GM19452 (cell line): ENCODE results near the gene CMTM4.
"Not testable (repeated sequence)": the region's sequence is repeated elsewhere in the genome, so short reads cannot be mapped to it uniquely, and the experiment has no call there.

Experiments used
- ATAC-seq: cut with Tn5 transposase; IDR thresholded peaks from one replicate; pipeline ENCODE4 v1.9.1; 2021; ENCODE audit not compliant: unreplicated experiment

The CMTM4 gene

DNA sequence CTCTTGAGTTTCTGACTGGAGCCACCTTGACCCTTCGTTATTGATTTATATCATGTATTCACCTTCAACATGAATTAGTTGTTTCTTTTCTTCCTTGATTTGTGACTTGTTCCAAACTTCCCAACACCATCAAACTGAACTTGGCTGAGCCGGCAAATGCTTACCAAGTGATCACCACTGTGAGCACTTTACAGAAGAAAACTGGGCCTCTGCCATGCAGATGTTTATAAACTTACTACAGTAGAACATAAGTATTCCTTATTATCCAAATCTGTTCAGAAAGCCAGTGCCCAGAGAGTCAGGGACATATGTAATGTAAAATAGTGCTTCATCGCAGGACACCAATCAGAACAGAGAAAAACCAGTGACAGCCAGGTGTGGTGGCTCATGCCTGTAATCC is 19.9 kb downstream of the CMTM4 start:
- ATAC-seq: no peak

DNA sequence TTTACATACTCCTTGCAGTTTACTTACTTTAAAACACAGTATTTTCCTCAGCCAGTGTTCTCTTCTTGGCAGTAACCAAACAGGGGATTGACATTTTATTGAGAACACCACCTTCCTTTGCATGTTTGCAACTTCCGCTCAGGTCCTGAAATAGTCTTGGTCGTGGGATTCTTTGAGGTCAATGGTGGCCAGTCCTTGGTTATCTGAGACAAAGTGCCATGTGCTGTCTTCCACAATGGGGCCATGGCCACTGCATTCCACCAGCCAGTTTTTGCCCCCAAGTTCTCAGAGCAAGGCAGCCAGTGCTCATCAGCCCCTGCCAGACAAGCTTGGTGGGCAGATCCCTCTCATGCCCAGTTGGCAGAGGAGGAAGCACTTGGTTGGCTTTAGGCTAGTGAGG is 22.9 kb downstream of the CMTM4 start:
- ATAC-seq: no peak

DNA sequence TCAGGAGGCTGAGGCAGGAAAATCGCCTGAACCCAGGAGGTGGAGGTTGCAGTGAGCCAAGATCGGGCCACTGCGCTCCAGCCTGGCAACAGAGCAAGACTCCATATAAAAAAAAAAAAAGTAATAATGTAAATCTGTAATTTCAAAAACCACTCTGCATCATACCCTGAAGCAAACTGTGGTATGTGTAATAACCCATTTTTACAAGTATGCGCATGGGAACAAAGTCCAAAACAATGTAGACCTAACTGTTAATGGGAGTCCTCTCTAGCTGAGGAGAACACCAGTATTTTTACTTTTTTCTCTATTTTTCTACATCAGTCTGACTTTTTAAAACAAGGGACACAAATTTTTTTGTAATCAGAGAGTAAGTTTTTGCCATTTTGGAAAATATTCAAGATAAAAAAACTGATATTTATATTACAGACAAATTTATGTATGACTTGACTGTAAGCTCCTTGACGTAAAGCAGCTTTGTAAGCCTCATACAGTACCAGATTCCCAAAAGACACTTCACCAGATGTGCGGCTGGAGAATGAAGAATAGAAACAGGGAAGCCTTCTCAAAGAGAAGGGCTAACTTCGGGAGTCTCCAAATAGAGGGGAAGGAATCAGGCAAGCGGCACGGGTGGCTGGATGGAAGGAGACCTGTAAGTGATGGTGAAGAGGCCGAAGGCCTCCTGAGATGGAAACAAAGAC is 25.7 kb downstream of the CMTM4 start:
- ATAC-seq: no peak

DNA sequence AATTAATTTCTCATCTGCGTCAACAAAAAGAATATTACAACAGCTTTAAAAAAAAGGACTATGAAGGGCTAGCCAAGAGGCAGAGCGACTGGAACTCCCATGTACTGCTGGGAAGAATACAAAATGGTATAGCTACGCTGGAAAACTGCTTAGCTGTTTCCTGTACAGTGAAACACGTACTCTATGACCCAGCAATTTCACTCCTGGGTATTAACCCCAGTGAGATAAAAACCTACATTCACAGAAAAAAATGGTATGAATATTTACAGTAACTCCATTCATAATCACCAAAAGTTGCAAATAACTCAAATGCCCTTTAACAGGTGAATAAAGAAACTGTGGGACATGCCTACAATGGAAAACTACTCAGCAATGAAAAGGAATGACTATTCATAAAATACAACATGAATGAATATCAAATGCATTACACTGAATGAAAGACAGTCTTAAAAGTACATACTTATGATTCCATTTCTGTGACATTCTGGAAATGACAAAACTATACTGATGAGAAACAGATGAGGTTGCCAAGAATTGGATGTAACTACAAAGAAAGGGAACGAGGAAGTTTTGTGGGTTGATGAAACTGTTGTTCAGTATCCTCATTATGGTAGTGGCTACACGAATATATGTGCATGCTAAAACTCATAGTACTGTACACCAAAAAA is 27.6 kb downstream of the CMTM4 start:
- no peak for ATAC-seq

DNA sequence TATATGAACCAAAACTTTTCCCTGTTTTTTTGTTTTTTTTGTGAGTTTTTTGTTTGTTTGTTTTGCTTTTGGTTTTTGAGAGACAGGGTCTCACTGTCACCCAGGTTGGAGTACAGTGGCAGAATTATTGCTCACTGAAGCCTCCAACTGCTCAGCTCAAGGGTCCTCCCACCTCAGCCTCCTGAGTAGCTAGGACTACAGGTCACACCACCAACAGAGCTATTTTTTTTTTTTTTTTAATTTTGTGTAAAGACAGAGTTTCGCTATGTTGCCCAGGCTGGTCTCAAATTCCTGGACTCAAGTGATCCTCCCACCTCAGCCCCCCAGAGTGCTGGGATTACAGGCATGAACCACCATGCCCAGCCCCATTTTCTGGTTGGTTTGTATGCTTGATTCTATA is 28.6 kb downstream of the CMTM4 start:
- no peak for ATAC-seq

DNA sequence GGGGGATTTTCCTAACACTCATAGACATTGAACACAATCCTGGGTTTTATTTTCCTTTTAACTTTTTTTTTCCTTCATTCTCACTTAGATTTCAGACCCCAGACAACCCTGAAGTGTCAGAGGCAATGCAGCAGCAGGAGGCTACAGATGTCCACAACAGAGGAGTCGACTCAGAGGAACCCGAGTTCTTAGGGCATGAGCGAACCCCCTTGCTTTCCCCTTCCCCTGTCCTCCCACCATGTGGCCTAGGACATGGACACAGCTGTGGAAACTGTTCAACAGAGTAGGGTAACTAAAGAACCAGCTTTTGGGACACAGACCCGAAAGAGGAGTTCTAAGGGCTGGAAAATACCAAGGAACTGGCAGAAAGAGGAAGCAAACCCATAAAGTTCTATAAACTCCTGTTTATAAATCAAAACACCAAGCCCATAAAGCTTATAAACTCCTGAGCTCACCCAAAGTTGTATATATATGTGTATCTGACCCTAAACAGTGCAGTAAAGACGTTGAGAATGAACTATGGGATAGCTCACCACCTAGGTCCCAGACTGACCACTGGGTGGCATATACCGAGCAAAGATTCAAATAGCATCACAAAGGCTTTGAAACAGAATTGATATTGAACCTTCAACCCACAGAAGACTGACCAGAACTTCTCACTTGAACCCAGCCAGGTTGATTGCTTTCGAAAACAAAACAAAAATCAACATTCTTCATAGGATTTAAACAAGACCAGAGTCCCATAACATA is 33.9 kb downstream of the CMTM4 start:
- no peak for ATAC-seq

DNA sequence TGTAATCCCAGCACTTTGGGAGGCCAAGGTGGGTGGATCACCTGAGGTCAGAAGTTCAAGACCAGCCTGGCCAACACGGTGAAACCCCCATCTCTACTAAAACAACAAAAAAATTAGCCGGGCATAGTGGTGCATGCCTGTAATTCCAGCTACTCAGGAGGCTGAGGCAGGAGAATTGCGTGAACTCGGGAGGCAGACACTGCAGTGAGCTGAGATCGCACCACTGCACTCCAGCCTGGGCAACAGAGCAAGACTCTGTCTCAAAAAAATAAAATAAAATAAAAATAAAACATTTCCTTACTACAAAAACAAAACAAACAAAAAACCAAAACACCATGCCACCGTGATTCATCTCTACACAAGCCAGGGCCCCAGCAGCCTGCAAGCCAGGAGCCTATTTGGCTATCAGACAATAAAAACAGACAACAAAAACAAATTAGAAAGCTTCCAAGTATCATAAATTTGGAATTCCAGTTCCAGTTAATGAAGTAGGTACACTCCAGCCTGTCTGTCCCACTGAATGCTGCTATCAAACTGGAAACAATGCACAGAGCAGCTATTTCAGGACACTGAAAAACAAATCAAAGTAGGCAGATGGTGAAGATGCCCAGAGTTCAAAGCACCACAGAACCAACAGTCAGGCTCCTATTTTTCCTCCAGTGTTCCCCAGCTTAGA is 34.7 kb downstream of the CMTM4 start:
- ATAC-seq: not testable (repeated sequence)

DNA sequence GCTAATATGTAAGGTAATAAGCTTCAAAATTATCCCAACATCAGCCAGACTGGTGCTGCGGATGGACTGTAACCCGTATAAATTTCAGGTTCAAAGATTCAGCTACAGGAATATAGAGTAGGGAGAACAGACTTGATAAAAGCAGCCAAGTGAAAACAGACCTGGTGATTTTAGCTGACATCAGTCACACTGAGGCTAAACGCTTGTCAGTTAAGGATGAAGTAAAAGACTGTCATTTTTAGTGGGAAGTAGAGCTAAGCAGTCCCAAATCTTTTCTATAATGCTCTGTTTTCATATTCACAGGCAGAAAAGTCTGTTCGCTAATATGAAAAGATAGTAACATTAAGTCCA is 35.4 kb downstream of the CMTM4 start:
- no peak for ATAC-seq

DNA sequence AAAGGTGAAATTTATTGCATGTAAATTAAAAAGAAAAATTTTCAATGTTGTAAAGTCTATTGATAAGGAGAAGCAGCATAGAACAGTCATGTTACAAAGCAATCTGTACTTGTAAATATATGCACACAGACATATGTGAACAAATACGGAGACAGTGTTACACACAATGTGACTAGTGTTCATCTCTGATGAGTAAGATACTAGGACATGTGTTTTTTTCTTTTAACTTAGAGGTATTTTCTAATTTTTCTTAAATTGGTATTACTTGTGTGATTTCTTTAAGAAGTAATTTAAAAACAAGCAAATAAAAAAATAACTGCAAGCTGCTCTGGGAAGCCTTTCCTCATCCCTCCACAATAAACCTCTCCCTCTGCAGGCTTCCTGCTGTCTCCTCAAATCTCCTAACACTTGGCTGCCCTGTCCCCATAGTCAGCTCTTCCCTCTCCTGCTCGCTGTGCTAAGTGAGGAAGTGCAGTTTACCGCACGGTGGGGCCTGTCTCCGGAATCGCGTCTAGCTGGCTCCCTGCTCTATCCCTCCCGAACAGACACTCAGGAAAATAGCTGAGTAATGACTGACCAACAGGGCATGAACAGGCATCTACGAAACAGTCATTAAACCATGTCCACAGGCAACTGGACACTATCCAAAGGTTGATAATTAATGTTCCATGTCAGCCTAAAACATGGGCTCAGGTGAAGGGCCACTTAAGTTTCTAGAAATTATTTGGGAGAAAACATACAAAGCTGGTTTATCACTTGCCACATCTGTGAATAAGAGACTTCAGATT is 35.9 kb downstream of the CMTM4 start:
- ATAC-seq: no peak

DNA sequence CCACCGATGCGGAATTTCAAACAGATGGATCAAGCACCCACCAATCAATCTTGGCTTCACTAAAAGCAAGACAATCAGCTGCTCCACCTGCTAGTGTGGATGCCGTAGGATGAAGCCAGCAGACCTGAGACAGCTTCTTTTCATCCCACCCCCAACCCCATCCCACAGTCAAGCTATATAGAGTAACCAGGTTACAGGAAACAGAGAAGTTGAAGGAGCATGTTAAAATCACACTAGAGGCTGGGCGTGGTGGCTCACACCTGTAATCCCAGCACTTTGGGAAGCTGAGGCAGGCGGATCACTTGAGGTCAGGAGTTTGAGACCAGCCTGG is 37.7 kb downstream of the CMTM4 start:
- ATAC-seq: no peak

DNA sequence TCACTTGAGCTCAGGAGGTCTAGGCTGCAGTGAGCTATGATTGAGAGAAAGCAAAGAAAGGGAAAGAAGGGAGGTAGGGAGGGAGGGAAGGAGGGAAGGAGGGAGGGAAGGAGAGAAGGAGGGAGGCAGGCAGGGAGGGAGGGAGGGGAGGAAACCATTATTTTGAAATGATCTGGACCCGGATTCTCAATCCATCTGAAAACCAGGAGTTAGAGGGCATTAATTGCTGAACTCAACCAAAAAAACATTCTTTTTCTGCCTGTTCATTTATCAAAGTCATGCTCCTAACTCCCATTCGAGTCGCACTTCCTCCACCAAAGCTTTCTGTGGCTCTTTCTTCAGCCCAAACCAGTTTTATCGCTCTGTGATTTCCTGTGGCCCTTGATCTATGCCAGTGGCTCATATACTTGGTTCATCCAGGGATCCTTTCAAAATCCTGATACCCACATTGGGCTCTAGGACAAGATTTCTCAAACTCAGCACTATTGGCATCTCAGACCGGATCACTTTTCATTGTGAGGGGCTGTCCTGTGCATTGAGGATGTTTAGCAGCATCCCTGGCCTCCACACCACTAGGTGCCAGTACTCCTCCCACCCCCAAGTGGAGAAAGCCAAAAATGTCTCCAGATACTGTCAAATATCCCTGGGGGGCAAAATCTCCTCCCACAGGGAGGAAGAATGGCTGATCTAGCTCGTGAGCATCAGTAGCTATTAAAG is 38.2 kb downstream of the CMTM4 start:
- ATAC-seq: no peak

DNA sequence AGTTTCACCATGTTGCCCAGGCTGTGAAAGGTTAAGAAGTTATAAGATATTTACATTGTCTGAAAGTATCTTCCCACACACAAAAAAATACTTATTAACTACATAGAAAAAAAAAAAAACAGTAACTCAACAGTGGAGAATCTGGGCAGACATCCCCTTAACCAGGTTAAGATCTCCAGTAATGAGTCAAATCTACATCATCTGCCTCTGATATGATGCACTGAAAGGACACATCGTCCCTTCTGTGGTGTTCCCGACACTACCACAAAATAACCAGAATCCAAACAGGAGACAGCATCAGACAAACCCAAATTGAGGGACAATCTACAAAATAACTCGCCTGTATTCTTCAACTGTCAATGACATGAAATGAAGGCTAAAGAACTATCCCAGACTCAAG is 40.0 kb downstream of the CMTM4 start:
- no peak for ATAC-seq

DNA sequence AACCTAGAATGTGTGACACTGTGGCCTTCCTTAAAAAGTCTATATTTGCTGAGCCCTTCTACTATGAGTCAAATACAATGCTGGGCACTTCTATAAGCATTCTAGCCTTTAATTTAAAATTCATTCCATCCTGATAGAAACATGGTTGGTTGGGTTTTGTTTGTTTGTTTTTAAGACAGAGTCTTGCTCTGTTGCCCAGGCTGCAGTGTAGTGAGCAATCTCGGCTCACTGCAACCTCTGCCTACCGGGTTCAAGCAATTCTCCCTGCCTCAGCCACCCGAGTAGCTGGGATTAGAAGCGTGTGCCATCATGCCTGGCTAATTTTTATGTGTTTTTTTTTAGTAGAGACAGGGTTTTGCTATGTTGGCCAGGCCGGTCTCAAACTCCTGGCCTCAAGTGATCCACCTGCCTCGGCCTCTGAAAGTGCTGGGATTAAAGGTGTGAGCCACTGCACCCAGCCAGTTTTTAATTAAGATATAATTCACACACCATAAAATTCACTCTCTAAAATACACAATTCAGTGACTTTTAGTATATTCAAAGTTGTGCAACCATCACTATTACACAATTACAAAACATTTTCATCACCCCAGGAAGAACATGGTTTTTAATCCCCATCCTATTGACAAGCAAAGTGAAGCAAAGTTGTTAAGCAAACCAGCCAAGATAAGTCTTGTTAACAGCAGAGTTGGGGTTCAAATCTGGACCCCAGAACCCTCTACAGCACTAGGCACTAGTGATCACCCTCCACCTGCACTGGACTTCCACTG is 42.8 kb downstream of the CMTM4 start:
- ATAC-seq: no peak

DNA sequence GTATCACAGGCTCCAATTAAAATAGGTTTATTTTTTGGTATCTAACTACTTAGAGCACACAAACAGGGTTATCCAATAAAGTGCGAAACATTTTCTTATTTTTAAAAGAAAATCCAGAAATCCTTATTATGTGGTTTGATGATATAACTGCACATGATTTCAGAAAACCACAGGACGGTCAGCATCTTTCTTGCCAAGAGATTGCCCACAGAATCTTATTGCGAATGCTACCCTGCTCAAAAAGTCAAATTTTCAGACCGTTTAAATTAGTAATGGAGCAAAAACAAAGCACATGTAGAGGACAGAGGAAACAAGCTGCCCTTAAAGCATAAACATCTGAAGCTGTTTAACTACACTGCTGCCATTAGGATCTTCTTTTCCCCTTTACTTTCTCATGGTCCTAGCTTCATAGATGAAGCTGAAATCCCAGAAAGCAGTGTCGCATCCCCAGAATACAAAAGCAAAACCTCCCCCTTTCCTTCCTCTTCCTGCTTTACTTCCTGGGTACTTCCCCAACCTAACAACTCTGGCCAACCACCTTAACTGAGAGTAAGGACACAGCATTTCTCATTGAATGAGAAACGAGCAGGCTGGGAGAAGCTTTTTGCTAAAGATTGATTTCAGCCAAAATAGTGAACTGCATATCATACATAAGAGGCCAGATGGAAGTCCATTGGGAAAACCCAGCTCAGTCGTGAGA is 43.7 kb downstream of the CMTM4 start:
- no peak for ATAC-seq

DNA sequence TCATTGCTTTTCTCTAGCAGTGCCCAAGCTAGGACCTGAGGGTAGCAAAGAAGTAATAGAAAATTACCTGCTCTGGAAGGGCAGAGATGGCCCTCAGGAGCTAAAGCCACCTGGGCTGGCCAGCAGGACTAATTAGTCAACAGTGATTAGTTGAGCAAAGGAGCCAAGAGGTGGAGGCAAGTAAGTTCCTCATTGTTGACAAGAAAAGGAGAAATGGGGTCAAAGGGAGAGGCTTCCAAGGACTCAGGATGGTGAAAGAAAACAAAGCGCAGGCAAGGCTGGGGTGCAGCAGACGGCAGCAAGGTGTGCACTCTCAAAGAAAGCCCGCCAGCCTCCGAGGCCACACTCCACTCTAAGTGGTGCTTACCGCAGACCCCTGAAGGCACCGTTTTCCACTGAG is 44.6 kb downstream of the CMTM4 start:
- no peak for ATAC-seq

DNA sequence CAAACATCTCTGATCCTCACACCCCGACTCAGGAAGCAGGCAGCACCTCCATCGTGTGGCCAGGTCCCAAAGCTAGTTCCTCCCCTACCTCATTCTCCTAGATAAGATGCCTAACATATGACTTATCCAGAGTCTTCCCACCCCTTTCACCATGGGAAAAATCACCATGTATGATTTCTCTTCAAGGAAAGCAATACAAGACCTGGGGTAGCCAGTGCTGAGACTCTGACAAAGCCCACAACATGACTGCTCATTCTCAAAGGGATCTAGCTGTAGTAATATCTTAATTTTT is 45.1 kb downstream of the CMTM4 start:
- ATAC-seq: no peak

DNA sequence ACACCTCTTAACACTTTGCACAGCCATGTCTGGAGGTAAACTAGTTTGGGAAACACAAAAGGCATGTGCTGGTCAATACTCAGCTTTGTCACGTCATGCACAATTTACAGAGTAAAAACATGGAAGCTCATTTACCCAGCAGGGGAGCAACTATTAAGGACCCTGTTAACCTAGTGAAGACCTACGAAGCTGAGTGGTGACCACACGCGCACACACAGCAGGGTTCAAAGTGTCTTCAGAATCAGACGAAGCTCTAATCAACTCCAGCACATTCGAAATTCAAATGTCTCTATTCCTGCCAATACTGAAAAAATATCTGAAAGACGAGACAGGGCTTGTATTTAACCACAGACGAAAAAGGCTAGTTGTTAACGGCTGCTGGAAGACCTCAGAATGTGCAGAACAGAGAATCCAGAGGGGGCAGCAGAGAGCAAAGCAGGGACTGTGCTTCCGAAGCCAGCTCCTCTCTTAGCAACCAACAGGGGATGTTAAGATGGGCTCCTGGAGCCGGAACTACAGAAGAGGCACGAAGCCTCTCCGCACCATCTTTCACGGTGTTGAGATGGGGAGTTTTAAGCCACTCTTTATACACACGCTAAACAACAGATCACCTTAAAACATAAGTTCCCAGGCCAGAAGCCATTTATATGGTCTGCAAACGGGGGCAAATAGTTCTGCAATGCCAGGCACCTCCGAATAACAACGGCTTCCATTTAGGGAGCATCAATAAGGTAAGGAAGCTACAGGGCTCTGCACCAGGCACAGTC is 45.7 kb downstream of the CMTM4 start:
- ATAC-seq: peak; percentile 87

DNA sequence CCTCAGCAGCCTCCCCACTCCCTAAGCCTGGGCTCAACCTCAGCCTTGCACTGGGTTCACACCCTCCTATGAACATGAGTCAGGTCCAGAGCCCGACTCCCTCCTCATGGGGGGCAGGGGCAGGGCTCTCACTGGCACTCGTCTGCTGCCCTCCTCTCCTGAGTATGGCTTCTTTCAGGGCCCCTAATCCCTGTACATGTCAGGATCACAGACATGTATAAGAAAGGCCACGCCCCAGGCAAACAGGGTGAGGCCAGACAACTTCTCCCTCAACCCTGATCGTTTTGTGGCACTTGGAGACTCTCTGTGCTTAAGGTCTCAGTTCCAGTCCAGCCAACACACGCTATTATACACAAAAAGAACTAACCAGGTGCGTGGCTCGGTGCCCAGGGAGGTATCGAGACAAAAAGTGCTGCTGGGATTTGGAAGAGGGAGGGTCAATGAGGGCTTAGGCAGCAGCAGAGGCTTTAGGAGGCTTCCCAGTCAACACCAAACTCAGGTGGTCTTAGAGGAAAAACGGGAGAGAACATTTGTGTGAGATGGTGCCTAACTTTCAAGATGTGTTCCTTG is 46.8 kb downstream of the CMTM4 start:
- no peak for ATAC-seq
